Activated T-cell treated with anti-CD3 and anti-CD28 coated beads, Interleukin-2, amount 50 U/mL, for 4 hours (primary cell): ENCODE results near the gene SNRK. TPM values are rescaled to one million over a fixed set of nuclear protein-coding genes. Genes with fewer than 3 reads are reported as not detected.

Source experiments
- ATAC-seq, 2 donors: fragments of 200-7000 bp; cut with Tn5 transposase; one replicate each; pipeline ENCODE4 v1.10.0; 2021
- DNase-seq: peaks from one replicate; pipeline ENCODE4 v3.0.0-alpha.2; 2020
- H3K27me3 Mint-ChIP-seq: one replicate; pipeline ENCODE4 v1.8.0; 2021; ENCODE audit warnings: low read depth, mixed read lengths
- H3K36me3 Mint-ChIP-seq: one replicate; pipeline ENCODE4 v1.8.0; 2022; ENCODE audit warnings: mixed read lengths; ENCODE audit not compliant: insufficient read depth
- H3K4me1 Mint-ChIP-seq: one replicate; pipeline ENCODE4 v1.8.0; 2021; ENCODE audit warnings: low read depth, mixed read lengths
- H3K4me3 Mint-ChIP-seq: one replicate; pipeline ENCODE4 v1.8.0; 2021; ENCODE audit warnings: mild to moderate bottlenecking, moderate library complexity, mixed read lengths
- H3K9me3 Mint-ChIP-seq: one replicate; pipeline ENCODE4 v1.8.0; 2021; ENCODE audit warnings: mixed read lengths
- total RNA-seq, 3 donors: library from RNA; stranded (reverse); gene quantifications; one replicate each; pipeline ENCODE4 v1.2.1, GENCODE V29; 2021

SNRK gene
- total RNA-seq, 3 donors from 2014 or later, result 19.6 to 21.3 (median 19.6) TPM

DNA sequence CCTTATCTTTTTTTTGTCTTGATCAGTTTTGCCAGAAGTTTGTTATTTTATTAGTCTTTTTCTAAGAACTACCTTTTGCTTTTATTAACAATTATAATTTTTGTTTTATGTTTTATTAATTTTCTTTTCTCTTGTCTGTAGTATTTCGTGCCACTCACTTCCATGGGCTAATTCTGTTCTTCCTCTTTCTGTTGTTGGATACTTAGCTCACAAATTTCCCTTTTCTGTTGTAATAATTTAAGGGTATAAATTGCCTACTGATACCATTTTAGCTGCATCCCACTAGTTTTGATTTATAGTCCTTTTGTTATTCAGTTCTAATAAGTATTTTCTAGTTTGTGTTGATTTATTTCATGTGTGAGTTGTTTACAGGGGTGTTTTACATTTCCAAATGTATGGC is 48.6 kb downstream of the SNRK start:
- no peak for ATAC-seq
- DNase-seq, result no peak
- Mint-ChIP-seq H3K4me1 (peaks cover 21% of the 10 kb centered on the region), H3K4me3 (no peak overlapping the region), H3K27me3 (no peaks in the 10 kb centered on the region), H3K36me3 (peaks cover 51% of the 10 kb centered on the region), H3K9me3 (peaks cover 17% of the 10 kb centered on the region)

DNA sequence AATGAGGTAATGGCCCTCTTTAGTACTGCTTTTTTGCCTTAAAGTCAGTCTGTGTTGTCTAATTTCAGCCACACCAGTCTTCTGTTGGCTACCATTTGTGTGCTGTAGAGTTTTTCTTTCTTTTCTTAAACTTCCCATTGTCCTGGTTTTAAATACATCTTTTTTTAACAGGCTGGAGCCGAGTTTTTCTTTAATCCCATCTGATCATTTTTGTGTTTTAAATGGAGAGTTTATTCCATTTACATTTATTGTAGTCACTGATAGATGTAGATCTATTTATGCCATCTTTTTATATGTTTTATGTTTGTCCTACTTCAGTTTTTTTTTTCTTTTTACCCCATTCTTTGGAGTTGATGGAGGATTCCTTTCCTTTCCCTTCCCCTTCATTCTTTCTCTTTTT is 49.5 kb downstream of the SNRK start:
- Mint-ChIP-seq H3K4me3 (no peak overlapping the region), H3K4me1 (peaks cover 16% of the 10 kb centered on the region), H3K27me3 (no peaks in the 10 kb centered on the region), H3K36me3 (peaks cover 59% of the 10 kb centered on the region), H3K9me3 (peaks cover 17% of the 10 kb centered on the region)
- DNase-seq (no peak), ATAC-seq (no peak)

DNA sequence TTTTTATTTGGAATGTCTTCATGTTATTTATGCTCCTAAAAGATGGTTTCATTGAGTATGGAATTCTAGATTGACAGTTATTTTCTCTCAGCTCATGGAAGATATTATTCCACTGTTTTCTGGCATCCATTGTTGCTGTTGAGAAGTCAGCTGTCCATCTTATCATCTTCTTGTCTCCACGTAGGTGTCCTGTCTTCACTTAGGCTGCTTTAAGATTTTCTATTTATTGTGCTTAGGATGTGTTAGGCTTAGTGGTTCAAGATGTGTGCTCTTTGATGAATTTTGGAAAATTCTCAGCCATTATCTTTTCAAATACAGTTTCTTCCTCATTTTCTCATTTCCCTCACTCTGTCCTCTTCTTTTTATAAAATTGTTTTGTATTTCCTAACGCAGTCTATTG is 52.0 kb downstream of the SNRK start:
- Mint-ChIP-seq H3K36me3 (peaks cover 58% of the 10 kb centered on the region), H3K9me3 (peaks cover 17% of the 10 kb centered on the region)
- ATAC-seq, result no peak

DNA sequence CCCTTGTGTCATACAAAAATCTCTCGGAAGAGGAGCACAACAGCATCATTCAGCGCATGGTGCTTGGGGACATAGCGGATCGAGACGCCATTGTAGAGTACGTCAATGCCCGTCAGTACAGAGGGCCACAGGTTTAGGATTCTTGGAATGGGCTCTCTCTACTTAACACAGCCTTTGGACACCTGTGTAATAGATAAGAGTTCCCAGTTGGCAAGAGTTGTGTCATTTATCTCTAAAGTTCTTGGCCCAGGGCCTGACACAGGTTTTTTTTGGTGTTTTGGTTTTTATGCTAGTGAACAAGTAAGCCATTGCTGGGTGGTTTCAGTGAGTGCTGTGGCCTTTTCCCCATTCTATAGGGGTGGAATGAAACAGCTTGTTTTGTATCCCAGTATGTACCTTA is 54.1 kb downstream of the SNRK start:
- no peak overlapping the region for H3K4me3 Mint-ChIP-seq
- no peak for ATAC-seq

More for the DNA sequence above, 52.0 kb downstream of the SNRK start:
- peaks cover 21% of the 10 kb centered on the region for H3K4me1 Mint-ChIP-seq
- no peak overlapping the region for H3K4me3 Mint-ChIP-seq
- DNase-seq, result no peak
- no peaks in the 10 kb centered on the region for H3K27me3 Mint-ChIP-seq

DNA sequence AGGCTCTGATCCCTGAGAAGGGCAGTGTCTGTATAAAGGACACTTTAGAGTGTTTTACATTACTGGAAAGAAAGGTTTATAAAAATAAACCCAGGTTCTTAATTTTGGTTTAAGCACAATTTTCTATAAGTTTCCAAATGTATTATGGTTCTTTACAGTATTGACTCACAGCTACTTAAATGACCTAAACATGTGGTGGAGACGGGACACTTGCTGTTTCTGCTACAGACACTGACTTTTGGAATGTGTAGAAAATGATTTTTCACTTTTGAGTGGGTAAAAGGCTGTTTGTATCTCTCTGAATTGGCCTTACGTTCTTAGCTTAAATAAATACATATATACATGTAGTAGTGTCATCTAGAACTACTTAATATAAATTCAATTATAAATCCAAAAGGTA is 55.4 kb downstream of the SNRK start:
- Mint-ChIP-seq H3K36me3 (peaks cover 60% of the 10 kb centered on the region), H3K27me3 (no peaks in the 10 kb centered on the region), H3K4me3 (no peak overlapping the region), H3K9me3 (peaks cover 7% of the 10 kb centered on the region), H3K4me1 (peaks cover 52% of the 10 kb centered on the region)
- peak; percentile 27 to 36 for ATAC-seq
- DNase-seq, result no peak

More for the DNA sequence above, 54.1 kb downstream of the SNRK start:
- H3K27me3 Mint-ChIP-seq, result no peaks in the 10 kb centered on the region
- H3K4me1 Mint-ChIP-seq, result peaks cover 39% of the 10 kb centered on the region
- H3K9me3 Mint-ChIP-seq, result peaks cover 13% of the 10 kb centered on the region
- no peak for DNase-seq
- peaks cover 68% of the 10 kb centered on the region for H3K36me3 Mint-ChIP-seq

DNA sequence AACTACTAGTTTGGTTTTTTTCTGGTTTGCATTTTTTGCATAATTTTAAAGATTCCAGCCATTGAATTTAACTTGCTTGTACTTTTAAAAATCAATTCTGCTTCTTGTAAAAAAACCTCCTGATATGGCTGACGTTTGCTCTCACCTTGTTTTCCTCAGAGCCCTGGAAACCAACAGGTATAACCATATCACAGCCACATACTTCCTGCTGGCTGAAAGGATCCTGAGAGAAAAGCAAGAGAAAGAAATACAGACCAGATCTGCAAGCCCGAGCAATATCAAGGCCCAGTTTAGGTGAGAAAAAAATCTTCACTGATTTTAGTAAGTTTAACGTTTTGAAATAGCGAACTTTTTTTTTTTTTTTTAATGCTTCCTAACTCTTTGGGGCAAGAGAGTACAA is 56.8 kb downstream of the SNRK start:
- no peaks in the 10 kb centered on the region for H3K27me3 Mint-ChIP-seq
- H3K36me3 Mint-ChIP-seq, result peaks cover 65% of the 10 kb centered on the region
- no peak overlapping the region for H3K4me3 Mint-ChIP-seq
- no peak for DNase-seq
- ATAC-seq, result no peak
- peaks cover 7% of the 10 kb centered on the region for H3K9me3 Mint-ChIP-seq
- peaks cover 65% of the 10 kb centered on the region for H3K4me1 Mint-ChIP-seq

DNA sequence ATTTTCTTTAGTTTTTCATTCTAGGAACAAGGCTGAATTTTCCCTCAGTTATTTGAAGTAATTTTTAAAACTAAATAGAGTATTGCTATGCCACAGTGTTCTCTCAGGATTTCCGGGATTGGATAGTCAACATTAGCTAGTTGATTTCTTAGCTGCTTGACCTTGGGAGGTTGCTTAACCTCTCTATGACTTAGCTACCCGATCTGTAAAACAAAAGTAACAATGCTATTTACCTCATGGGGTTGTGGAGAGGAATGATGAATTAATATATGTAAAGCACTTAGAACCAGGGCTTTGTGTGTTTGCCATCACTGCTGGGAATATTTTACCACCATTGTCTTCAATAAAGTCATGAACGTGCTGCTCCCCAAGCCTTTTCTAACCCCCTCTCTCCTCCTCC is 57.5 kb downstream of the SNRK start:
- Mint-ChIP-seq H3K4me1 (peaks cover 71% of the 10 kb centered on the region), H3K27me3 (no peaks in the 10 kb centered on the region), H3K36me3 (peaks cover 65% of the 10 kb centered on the region), H3K9me3 (peaks cover 1% of the 10 kb centered on the region), H3K4me3 (no peak overlapping the region)
- DNase-seq (no peak), ATAC-seq (no peak)

DNA sequence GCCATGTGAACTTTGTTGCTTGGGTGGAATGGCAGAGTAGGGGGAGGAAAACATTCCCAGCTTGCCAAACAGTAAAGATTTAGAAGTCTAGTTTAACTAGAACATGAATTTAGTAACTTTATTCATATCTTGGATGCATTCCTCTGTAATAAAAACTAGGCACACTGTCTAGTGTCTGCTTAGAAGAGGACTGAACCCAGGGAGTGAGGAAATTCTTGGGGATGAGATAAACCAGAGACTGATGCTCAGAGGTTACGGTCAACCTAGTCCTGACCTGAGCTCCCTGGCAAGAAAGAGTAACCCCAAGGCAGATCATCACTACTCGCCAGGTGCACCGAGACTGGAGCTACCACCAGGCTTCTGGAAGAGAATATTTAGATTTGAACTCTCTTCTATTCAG is 58.2 kb downstream of the SNRK start:
- no peaks in the 10 kb centered on the region for H3K27me3 Mint-ChIP-seq
- ATAC-seq (no peak), DNase-seq (no peak)
- H3K36me3 Mint-ChIP-seq, result peaks cover 65% of the 10 kb centered on the region
- H3K4me3 Mint-ChIP-seq, result no peak overlapping the region
- H3K9me3 Mint-ChIP-seq, result no peaks in the 10 kb centered on the region
- H3K4me1 Mint-ChIP-seq, result peaks cover 78% of the 10 kb centered on the region

DNA sequence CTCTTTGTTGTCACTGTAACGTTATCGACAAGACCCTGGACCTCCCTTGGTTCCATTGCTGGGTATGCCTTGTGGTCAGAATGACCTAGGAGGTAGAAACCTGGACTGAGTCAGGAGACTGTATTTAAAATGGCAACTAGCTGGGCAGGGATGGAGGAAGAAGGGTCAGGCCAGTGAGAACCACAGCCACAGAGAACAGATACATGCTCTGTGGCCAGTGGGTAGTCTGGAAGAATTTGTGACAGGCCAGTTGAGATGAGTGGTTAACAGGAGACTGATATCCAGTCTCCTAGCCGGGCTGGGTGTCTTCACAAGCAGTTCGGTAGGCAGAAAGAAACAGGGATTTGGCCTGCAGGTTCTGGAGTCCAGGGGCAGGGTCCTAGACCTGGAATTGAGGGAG is 58.9 kb downstream of the SNRK start:
- Mint-ChIP-seq H3K4me3 (no peak overlapping the region), H3K4me1 (peaks cover 79% of the 10 kb centered on the region), H3K36me3 (peaks cover 65% of the 10 kb centered on the region), H3K27me3 (no peaks in the 10 kb centered on the region), H3K9me3 (no peaks in the 10 kb centered on the region)
- DNase-seq, result no peak
- no peak for ATAC-seq

DNA sequence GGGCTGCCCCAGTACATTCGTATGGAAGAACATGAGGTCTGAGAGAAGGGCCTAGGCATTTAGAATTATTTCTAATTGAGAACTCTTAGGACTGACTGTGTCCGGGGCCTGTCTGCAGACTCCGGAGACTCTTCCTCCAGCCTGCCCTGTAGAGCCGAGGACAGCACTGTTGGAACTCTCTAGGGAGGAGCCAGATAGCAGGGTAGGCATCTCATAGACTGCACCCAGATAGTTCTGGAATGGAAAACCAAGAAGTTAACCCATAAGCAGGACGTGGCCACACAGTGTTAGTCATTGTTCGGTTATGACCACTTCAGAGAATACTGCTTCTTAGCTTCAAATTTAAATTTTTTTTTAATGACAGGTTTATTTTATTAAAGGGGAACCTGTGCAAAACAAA is 59.5 kb downstream of the SNRK start:
- H3K4me3 Mint-ChIP-seq, result no peak overlapping the region
- H3K9me3 Mint-ChIP-seq, result no peaks in the 10 kb centered on the region
- no peaks in the 10 kb centered on the region for H3K27me3 Mint-ChIP-seq
- ATAC-seq (peak; percentile 59 to 76), DNase-seq (no peak)
- H3K36me3 Mint-ChIP-seq, result peaks cover 65% of the 10 kb centered on the region
- peaks cover 76% of the 10 kb centered on the region for H3K4me1 Mint-ChIP-seq

DNA sequence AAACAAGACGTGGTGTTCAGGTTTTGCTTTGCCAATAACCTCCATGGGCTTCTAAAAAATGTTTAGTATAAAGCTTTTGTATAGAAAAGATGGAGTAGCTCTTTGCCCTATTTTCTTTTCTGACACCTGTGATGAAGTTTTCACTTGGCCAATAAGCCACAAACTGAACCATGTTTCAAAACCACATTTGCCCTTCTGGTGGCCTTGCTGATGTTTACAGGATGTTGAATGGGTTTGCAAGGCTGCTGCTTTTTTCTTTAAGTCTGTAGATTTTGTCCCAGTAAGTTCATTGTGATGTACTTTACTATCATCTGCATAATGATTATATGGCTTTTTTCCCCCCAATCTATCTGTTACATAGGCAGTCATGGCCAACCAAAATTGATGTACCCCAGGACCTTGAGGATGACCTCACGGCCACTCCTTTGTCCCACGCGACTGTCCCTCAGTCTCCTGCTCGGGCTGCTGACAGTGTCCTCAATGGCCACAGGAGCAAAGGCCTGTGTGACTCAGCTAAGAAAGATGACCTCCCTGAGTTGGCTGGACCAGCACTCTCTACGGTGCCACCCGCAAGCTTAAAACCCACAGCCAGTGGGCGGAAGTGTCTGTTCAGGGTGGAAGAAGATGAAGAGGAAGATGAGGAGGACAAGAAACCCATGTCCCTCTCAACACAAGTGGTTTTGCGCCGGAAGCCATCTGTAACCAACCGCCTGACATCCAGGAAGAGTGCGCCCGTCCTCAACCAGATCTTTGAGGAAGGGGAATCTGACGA is 60.8 kb downstream of the SNRK start:
- H3K27me3 Mint-ChIP-seq, result no peaks in the 10 kb centered on the region
- H3K4me1 Mint-ChIP-seq, result peaks cover 73% of the 10 kb centered on the region
- H3K36me3 Mint-ChIP-seq, result peaks cover 76% of the 10 kb centered on the region
- no peak for DNase-seq
- peak; percentile 41 to 43 for ATAC-seq
- peak overlapping the region; percentile 35 for H3K4me3 Mint-ChIP-seq
- H3K9me3 Mint-ChIP-seq, result peaks cover 12% of the 10 kb centered on the region

DNA sequence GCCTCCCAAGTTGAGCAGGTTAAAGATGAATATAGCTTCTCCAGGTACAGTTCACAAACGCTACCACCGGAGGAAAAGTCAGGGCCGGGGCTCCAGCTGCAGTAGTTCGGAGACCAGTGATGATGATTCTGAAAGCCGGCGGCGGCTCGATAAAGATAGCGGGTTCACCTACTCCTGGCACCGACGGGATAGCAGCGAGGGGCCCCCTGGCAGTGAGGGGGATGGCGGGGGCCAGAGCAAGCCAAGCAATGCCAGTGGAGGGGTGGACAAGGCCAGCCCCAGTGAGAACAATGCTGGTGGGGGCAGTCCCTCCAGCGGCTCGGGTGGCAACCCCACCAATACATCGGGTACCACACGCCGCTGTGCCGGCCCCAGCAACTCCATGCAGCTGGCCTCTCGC is 61.4 kb downstream of the SNRK start:
- Mint-ChIP-seq H3K9me3 (peaks cover 18% of the 10 kb centered on the region), H3K4me3 (no peak overlapping the region), H3K27me3 (no peaks in the 10 kb centered on the region), H3K4me1 (peaks cover 66% of the 10 kb centered on the region), H3K36me3 (peaks cover 76% of the 10 kb centered on the region)
- no peak for DNase-seq
- no peak for ATAC-seq

DNA sequence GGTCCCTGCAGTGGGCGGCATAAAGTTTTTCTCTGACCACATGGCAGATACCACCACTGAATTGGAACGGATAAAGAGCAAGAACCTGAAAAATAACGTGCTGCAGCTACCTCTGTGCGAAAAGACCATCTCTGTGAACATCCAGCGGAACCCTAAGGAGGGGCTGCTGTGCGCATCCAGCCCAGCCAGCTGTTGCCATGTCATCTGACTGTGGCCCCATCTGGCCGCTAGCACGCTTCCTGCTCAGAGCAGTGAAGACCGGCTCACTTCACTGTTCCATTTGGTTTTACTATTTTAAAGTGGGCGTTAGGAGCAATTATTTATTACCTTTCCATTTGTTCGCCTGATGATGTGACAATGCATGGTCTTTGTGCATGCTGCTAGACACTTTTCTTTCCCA is 62.0 kb downstream of the SNRK start:
- DNase-seq (no peak), ATAC-seq (no peak)
- H3K27me3 Mint-ChIP-seq, result no peaks in the 10 kb centered on the region
- peaks cover 77% of the 10 kb centered on the region for H3K36me3 Mint-ChIP-seq
- peaks cover 23% of the 10 kb centered on the region for H3K9me3 Mint-ChIP-seq
- H3K4me1 Mint-ChIP-seq, result peaks cover 61% of the 10 kb centered on the region
- no peak overlapping the region for H3K4me3 Mint-ChIP-seq

DNA sequence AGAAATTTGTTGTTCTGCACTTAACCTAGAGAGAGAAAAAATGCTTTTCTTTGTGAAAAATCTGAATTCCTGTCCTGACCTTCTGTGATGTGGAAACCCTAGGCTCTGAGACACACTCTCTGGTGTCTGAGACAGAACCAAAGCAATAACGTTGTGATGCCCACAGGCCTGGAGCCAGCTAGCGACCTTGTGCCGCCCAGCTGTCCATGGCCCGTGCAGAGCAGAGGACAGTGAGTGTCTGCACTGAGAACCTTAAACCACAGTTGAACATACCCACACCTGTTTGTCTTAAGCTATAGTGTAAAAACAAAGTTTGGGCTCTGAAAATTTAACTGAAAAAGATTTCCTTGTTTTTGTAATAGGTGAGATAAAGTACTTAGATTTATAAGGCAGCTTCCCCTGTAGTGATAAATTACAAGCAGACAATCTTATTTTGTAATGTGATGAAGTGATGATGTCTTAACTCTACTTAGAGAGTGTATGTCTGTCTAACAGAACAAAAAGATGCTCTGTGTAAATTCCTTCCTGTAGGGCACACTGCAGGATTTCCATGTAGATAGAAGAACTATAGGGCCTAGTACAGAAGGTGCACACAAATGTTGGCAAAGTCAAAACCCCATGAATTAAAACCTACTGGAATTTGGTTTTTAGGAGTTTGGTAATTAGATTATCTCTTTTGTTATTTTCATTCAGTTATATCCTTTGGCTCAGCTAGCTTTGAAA is 62.7 kb downstream of the SNRK start:
- Mint-ChIP-seq H3K36me3 (peaks cover 77% of the 10 kb centered on the region), H3K4me3 (no peak overlapping the region), H3K27me3 (no peaks in the 10 kb centered on the region), H3K4me1 (peaks cover 54% of the 10 kb centered on the region), H3K9me3 (peaks cover 28% of the 10 kb centered on the region)
- no peak for ATAC-seq
- DNase-seq, result no peak

DNA sequence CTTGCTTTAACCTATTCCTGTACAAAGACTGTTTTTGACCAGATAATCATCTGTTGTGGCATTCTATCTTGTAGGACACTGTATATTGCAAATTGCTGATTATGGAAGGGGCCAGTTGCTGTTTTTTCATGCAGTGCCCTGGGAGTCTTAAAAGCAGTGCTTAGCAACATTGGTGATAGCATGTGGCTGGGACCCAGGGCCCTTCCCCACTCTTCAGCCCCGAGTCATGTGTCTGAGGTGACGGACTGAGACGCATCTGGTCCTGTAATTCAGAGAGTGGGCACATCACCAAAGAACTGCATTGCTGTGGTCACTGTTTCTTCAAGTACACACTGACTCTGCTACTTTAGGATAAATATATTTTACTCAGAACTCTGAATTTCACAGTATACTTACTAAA is 63.4 kb downstream of the SNRK start:
- no peak for DNase-seq
- H3K27me3 Mint-ChIP-seq, result no peaks in the 10 kb centered on the region
- peaks cover 48% of the 10 kb centered on the region for H3K4me1 Mint-ChIP-seq
- no peak overlapping the region for H3K4me3 Mint-ChIP-seq
- peaks cover 78% of the 10 kb centered on the region for H3K36me3 Mint-ChIP-seq
- no peak for ATAC-seq
- H3K9me3 Mint-ChIP-seq, result peaks cover 35% of the 10 kb centered on the region
